Omental fat pad (tissue), 4 donors: ENCODE measurements around the gene ELOVL2. TPM values are rescaled to one million over a fixed set of nuclear protein-coding genes. Genes with fewer than 3 reads are reported as not detected.

Source experiments
- ATAC-seq: fragments of 150-250 bp; one replicate; pipeline ENCODE4 v1.9.1; 2016; ENCODE audit warnings: mild to moderate bottlenecking, moderate library complexity; ENCODE audit not compliant: low FRiP score
- DNase-seq: peaks from one replicate; pipeline ENCODE4 v3.0.0-alpha.2; 2019; ENCODE audit warnings: low spot score
- total RNA-seq, 4 donors: library from RNA; depleted of rRNA; stranded (reverse); fragments of >200 nt; gene quantifications; one replicate each; pipeline ENCODE4 v1.1.0, GENCODE V29; 2016
- TF ChIP-seq, protein P1 (sequence below), 3 donors: fragments of 450-650 bp; IDR thresholded peaks; one replicate each; pipeline ENCODE4 v1.5.1; 2016 to 2017; ENCODE audit warnings: antibody characterized with exemption in 3 of 3, mild to moderate bottlenecking in 3 of 3, moderate library complexity in 2 of 3

Gene ELOVL2
- total RNA-seq, 4 donors from 2014 or later, result 0.13 to 1.3 (median 0.63) TPM

DNA sequence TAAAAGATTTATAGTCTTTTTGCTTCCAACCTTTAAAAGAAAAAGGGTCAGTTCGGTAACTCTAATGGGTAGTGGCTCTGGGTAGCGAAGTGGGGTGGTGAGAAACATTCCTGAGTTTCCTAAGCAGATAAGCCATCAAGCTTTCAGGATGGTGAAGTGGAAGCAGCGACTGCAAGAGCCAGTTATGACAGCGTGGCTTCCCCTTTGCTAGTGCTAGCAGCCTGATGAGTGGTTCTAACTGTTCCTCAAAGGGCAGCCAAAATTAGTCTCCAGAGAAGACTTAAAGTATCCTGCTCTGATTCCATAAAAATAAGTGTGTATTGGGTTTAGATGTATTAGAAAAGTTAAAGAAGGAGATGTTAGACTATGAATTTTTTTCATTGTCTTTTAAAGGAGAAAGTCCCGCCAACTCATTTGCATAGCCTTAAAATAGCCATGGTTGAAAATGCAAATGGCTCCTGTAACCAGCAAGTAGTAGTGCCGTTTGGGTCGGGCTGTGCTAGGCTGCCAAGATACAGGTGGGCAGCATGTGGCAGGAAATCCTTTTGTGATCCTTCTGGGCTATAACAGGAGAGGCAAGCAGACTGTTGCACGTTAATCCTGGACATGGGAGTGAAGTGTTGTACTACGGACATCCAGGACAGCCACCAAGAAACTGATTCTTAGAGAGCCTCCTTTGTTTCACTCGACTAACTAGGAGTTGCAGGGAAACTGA is 18.0 kb downstream of the ELOVL2 start:
- TF ChIP-seq, protein P1, sequence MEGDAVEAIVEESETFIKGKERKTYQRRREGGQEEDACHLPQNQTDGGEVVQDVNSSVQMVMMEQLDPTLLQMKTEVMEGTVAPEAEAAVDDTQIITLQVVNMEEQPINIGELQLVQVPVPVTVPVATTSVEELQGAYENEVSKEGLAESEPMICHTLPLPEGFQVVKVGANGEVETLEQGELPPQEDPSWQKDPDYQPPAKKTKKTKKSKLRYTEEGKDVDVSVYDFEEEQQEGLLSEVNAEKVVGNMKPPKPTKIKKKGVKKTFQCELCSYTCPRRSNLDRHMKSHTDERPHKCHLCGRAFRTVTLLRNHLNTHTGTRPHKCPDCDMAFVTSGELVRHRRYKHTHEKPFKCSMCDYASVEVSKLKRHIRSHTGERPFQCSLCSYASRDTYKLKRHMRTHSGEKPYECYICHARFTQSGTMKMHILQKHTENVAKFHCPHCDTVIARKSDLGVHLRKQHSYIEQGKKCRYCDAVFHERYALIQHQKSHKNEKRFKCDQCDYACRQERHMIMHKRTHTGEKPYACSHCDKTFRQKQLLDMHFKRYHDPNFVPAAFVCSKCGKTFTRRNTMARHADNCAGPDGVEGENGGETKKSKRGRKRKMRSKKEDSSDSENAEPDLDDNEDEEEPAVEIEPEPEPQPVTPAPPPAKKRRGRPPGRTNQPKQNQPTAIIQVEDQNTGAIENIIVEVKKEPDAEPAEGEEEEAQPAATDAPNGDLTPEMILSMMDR (IDR thresholded peaks at IDR 0.05), result no peak
- ATAC-seq, result no peak

DNA sequence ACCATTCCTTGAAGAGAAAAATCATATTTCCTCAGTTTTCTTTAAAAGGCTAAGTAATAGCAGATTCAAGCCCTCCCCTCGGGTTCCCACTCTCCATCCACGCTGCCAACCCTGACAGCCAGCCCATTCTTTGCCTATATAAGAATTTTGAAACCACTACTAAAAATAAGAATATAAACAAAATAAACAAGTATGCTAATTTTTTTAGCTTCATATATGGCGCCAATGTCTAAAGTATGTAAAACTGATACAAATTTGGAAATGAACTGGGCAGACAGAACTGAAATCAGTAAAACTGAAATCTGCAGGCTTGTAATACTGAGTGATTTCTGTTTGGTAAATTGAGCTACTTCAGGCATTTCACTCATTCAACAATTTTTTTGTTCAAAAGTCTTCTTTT is 19.0 kb downstream of the ELOVL2 start:
- DNase-seq, result no peak
- TF ChIP-seq, protein P1 (IDR thresholded peaks at IDR 0.05), result no peak
- no peak for ATAC-seq

More for the DNA sequence above, 18.0 kb downstream of the ELOVL2 start:
- no peak for DNase-seq

DNA sequence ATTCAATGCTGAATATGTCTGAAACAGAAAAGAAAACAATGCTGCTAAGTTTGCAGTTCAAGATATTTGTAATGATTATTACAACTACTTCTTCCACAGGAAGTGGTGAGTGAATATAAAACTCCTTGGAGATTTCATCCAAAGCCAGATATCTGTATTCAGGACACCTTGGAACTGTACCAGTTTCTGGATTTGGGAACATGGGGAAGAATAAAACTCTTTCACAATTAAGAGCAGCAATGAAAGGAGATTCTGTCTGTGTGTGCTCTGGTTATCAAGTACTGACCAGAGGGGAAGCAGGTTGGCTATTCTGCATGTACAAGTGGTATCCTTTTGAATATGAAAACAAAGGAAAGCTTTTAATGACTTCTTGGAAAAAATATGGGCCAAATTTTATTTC is 21.1 kb downstream of the ELOVL2 start:
- no peak for DNase-seq
- ATAC-seq, result no peak
- TF ChIP-seq, protein P1 (IDR thresholded peaks at IDR 0.05), result no peak

DNA sequence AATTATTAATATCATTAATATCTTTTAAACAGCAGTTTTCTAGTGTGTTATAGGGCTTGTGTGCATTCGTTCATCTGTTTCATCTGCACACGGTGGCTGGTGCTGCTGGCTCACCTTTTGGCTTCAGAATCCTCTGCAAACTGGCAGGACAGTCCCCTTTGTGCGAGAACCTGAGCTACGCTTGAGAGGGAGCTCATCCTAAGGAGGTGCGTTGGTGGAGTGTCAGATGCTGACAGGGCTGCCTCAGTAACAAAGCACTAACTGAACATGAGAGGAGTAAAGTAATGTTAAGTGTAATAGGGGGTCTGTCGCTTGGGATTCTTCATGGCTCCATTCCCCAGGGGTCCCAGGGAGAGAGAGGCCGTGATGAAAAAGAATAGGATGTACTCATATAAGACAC is 22.4 kb downstream of the ELOVL2 start:
- TF ChIP-seq, protein P1 (IDR thresholded peaks at IDR 0.05), result no peak
- DNase-seq, result no peak
- no peak for ATAC-seq

DNA sequence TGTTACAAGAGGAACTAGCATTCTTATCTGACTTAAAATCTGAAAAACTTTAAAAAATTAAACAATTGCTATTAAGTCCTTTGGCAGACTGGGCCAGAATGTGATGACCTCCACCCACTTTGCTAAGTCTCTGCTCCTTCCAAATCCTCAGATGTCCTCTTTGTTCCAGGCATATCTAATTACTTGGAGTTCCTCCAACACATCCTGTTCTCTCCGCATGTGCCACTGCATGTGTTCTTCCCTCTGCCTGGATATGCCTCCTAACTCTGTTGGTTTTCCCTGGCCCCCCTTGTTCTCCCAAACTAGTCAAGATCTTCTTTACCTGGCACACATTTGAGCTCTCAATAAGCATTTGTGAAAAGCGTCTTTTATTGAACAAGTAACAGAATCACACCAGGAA is 23.1 kb downstream of the ELOVL2 start:
- ATAC-seq (no peak), DNase-seq (no peak)
- TF ChIP-seq, protein P1 (IDR thresholded peaks at IDR 0.05), result no peak

DNA sequence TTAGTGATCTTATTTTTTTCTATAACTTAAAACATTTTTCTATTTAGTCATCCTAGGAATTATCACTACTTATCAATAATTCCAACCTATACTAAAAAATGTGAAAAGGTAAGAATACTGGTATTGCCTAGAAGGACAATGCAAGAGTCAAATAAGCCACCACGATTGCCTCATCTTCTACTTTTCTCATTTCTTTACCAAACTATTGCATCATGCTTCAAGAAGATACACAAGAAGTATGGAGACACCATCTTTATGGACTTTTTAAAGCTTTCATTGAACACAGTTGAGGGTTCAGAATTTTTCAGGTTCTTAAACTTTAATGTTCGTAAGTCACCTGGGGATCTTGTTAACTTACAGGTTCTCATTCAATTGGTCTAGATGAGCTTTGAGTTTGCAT is 25.9 kb downstream of the ELOVL2 start:
- DNase-seq, result no peak
- TF ChIP-seq, protein P1 (IDR thresholded peaks at IDR 0.05), result no peak
- no peak for ATAC-seq

DNA sequence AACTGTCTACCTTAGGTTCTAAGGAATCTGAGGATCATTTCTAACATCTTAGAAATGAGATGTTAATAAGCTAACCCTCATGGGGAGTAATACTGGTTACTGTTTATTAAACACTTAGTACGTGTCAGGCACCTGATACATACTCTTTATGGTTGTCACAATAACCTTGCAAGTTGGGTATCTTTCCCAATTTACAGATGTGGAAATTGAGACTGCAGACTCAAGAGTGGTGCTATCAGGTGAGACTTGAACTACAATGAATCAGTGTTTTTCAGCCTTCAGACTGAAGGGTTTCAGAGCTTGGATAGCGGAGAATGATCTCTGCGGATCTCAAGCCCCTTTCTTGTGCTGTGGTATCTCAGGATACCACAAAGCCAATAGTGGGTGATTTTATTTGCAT is 27.0 kb downstream of the ELOVL2 start:
- DNase-seq (no peak), ATAC-seq (no peak)
- TF ChIP-seq, protein P1 (IDR thresholded peaks at IDR 0.05), result no peak
